ENCODE measurements around the gene MECP2.

DNA sequence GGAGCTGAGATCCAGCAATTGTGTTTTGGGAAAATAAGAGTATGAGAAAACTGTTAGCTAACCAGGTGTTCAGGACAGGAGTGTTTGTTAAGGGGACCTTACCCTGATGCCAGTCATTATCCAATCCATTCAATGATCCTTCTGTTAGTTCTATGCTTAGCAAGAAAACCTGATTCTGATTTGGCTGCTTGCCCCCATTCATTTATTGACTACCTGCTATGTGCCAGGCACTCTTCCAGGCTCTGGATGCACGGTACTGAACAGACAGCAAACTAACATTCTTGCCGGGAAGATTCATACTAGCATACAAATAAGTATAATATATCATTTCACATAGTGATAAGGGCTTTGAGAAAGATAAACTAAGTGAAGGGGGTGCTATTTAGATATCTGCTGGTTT lies 1.0 kb upstream of the MECP2 start:
- TF ChIP-seq, protein P1, sequence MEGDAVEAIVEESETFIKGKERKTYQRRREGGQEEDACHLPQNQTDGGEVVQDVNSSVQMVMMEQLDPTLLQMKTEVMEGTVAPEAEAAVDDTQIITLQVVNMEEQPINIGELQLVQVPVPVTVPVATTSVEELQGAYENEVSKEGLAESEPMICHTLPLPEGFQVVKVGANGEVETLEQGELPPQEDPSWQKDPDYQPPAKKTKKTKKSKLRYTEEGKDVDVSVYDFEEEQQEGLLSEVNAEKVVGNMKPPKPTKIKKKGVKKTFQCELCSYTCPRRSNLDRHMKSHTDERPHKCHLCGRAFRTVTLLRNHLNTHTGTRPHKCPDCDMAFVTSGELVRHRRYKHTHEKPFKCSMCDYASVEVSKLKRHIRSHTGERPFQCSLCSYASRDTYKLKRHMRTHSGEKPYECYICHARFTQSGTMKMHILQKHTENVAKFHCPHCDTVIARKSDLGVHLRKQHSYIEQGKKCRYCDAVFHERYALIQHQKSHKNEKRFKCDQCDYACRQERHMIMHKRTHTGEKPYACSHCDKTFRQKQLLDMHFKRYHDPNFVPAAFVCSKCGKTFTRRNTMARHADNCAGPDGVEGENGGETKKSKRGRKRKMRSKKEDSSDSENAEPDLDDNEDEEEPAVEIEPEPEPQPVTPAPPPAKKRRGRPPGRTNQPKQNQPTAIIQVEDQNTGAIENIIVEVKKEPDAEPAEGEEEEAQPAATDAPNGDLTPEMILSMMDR (IDR thresholded peaks at IDR 0.05): no peak
- TF ChIP-seq POLR2A (IDR thresholded peaks at IDR 0.05): no peak

All from right lobe of liver (tissue), 4 donors.